Activated T-cell treated with anti-CD3 and anti-CD28 coated beads, Interleukin-2, amount 50 U/mL, for 72 hours (primary cell): ENCODE data around the gene TRAM2. TPM values are rescaled to one million over a fixed set of nuclear protein-coding genes. Genes with fewer than 3 reads are reported as not detected.

Source experiments
- ATAC-seq, 2 donors: fragments of 150-1000 bp; cut with Tn5 transposase; replicated peaks in 1 of 2; 2 replicates each; pipeline ENCODE4 v1.10.0; 2021; ENCODE audit warnings: moderate library complexity in 2 of 2, mild to moderate bottlenecking in 1 of 2
- DNase-seq, 2 donors: peaks; one replicate each; pipeline ENCODE4 v3.0.0; 2021 to 2022; ENCODE audit warnings: mixed read lengths in 1 of 2
- H3K27ac Mint-ChIP-seq: one replicate; pipeline ENCODE4 v1.8.0; 2022; ENCODE audit warnings: mild to moderate bottlenecking, moderate library complexity, mixed read lengths
- H3K27me3 Mint-ChIP-seq: one replicate; pipeline ENCODE4 v1.8.0; 2022; ENCODE audit warnings: low read depth, mixed read lengths
- H3K36me3 Mint-ChIP-seq, 2 donors: one replicate each; pipeline ENCODE4 v1.8.0; 2022; ENCODE audit warnings: mixed read lengths in 2 of 2, mild to moderate bottlenecking in 1 of 2; ENCODE audit not compliant: insufficient read depth in 2 of 2
- H3K4me1 Mint-ChIP-seq: one replicate; pipeline ENCODE4 v1.8.0; 2022; ENCODE audit warnings: low read depth, mixed read lengths
- H3K4me3 Mint-ChIP-seq, 2 donors: one replicate each; pipeline ENCODE4 v1.8.0; 2022; ENCODE audit warnings: mild to moderate bottlenecking in 2 of 2, mixed read lengths in 2 of 2, moderate library complexity in 2 of 2
- H3K9me3 Mint-ChIP-seq, 2 donors: one replicate each; pipeline ENCODE4 v1.8.0; 2022; ENCODE audit warnings: mixed read lengths in 2 of 2
- total RNA-seq, 2 donors: library from RNA; stranded (reverse); gene quantifications; one replicate each; pipeline ENCODE4 v1.2.3, GENCODE V29; 2022

The TRAM2 gene
- total RNA-seq, 2 donors from 2014 or later: 4.9 to 5.2 TPM

DNA sequence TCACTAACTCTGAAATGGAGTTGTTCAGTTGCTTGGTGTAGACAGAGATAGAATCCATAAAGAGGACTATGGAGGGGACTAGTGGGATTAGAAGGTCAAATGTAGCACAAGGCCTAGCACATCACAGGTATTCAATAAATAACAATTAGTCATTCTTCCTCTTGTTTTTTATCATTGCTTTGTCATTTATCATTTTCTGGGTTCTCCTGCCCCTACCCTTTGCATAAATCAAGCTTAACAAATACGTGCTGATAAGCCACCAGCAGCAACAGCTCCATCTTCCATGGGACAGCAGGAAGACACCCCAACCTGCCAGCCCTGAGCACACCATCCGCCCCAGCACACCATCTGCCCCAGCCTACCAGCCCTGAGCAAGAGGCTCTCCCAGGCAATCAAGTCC lies 23.1 kb downstream of the TRAM2 start:
- Mint-ChIP-seq H3K4me3 (no peak overlapping the region), H3K27me3 (no peaks in the 10 kb centered on the region), H3K27ac (no peak overlapping the region), H3K9me3 (no peaks in the 10 kb centered on the region), H3K4me1 (peaks cover 7% of the 10 kb centered on the region), H3K36me3 (no peaks in the 10 kb centered on the region)
- ATAC-seq: no peak
- DNase-seq: no peak

GRCh38 chr6:52553158-52553557 lies 23.7 kb downstream of the TRAM2 start:
- DNase-seq (no peak), ATAC-seq (no peak)
- peaks cover 7% of the 10 kb centered on the region for H3K4me1 Mint-ChIP-seq
- H3K27ac Mint-ChIP-seq: no peak overlapping the region
- no peak overlapping the region for H3K4me3 Mint-ChIP-seq
- no peaks in the 10 kb centered on the region for H3K36me3 Mint-ChIP-seq
- no peaks in the 10 kb centered on the region for H3K9me3 Mint-ChIP-seq
- H3K27me3 Mint-ChIP-seq: no peaks in the 10 kb centered on the region

DNA sequence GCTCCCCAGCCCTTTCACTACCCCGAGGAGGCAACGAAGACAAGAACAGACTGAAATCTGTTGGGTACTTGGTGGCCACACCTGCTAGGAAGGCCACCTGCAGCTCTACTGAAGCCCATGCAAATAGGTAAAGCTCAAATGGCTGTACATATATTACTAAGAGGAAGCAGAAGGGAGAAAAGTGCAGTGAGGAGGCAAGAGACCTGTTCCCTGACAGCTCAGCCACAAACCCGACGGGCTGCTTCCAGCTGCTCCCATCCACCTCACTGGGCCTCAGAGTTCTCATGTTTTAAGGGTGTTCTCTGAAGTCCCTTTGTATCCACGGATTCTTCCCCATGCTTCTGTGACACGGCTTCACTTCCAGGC lies 24.6 kb downstream of the TRAM2 start:
- no peaks in the 10 kb centered on the region for H3K9me3 Mint-ChIP-seq
- H3K27me3 Mint-ChIP-seq: no peaks in the 10 kb centered on the region
- H3K27ac Mint-ChIP-seq: no peak overlapping the region
- no peak for DNase-seq
- H3K36me3 Mint-ChIP-seq: no peaks in the 10 kb centered on the region
- no peak for ATAC-seq
- no peak overlapping the region for H3K4me3 Mint-ChIP-seq
- H3K4me1 Mint-ChIP-seq: peaks cover 7% of the 10 kb centered on the region

- no peaks in the 10 kb centered on the region for H3K27me3 Mint-ChIP-seq
- ATAC-seq (no peak), DNase-seq (no peak)
- H3K36me3 Mint-ChIP-seq: no peaks in the 10 kb centered on the region
- H3K4me1 Mint-ChIP-seq: peaks cover 7% of the 10 kb centered on the region
- H3K9me3 Mint-ChIP-seq: no peaks in the 10 kb centered on the region
- no peak overlapping the region for H3K27ac Mint-ChIP-seq
- no peak overlapping the region for H3K4me3 Mint-ChIP-seq
These were observed 25.2 kb downstream of the TRAM2 start for GRCh38 chr6:52551483-52552277.

GRCh38 chr6:52550870-52551269 lies 26.0 kb downstream of the TRAM2 start:
- Mint-ChIP-seq H3K9me3 (no peaks in the 10 kb centered on the region), H3K4me1 (peaks cover 14% of the 10 kb centered on the region), H3K4me3 (no peak overlapping the region), H3K27ac (no peak overlapping the region), H3K27me3 (no peaks in the 10 kb centered on the region), H3K36me3 (no peaks in the 10 kb centered on the region)
- ATAC-seq (no peak), DNase-seq (no peak)

- no peak for ATAC-seq
- H3K27ac Mint-ChIP-seq: no peak overlapping the region
These were observed 26.8 kb downstream of the TRAM2 start for GRCh38 chr6:52550014-52550575.

GRCh38 chr6:52549428-52549827 lies 27.4 kb downstream of the TRAM2 start:
- Mint-ChIP-seq H3K4me1 (peaks cover 22% of the 10 kb centered on the region), H3K36me3 (no peaks in the 10 kb centered on the region), H3K9me3 (no peaks in the 10 kb centered on the region), H3K27ac (no peak overlapping the region), H3K27me3 (no peaks in the 10 kb centered on the region), H3K4me3 (no peak overlapping the region)
- no peak for DNase-seq
- no peak for ATAC-seq

More at GRCh38 chr6:52550014-52550575, 26.8 kb downstream of the TRAM2 start:
- H3K4me1 Mint-ChIP-seq: peaks cover 20% of the 10 kb centered on the region
- no peaks in the 10 kb centered on the region for H3K9me3 Mint-ChIP-seq
- no peaks in the 10 kb centered on the region for H3K27me3 Mint-ChIP-seq
- no peak for DNase-seq
- H3K4me3 Mint-ChIP-seq: no peak overlapping the region
- H3K36me3 Mint-ChIP-seq: no peaks in the 10 kb centered on the region

DNA sequence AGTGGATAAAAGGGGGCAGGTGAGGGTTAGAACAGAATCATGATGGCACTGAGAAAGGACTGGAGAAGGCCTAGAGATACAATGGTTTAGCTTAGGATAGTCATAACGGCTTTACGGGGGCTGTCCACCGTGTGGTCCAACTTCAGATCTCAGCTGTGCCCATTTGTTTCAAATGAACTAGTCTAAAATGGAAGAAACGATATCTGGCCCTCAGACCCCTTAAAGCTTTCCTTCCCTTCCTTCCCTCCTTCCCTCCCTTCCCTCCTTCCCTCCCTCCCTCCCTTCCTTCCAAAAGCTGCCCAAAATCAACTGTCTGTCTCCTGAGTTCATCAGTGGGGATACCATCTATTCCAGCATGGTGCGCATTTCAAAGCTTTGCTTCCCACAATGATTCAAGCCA lies 27.9 kb downstream of the TRAM2 start:
- Mint-ChIP-seq H3K9me3 (no peaks in the 10 kb centered on the region), H3K4me3 (no peak overlapping the region), H3K4me1 (peaks cover 25% of the 10 kb centered on the region), H3K27me3 (no peaks in the 10 kb centered on the region), H3K36me3 (no peaks in the 10 kb centered on the region), H3K27ac (no peak overlapping the region)
- ATAC-seq: no peak
- DNase-seq: no peak

DNA sequence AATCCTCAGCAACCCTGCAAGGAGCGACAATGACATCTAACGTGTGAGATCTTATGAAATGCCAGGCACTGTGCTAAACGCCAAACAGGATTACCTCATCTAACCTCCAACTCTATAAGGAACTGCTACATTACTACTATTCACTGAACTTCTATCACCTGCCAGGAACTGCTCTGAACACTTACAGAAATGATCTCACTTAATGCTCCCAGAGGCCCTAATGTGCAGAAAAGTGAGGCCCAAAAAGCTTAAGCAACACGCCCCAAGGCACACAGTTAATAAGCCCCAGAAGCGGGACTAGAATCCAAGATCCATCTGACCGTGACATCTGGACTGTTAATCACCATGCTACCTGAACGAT lies 28.5 kb downstream of the TRAM2 start:
- DNase-seq: no peak
- no peak for ATAC-seq
- Mint-ChIP-seq H3K36me3 (no peaks in the 10 kb centered on the region), H3K27me3 (no peaks in the 10 kb centered on the region), H3K4me3 (no peak overlapping the region), H3K4me1 (peaks cover 25% of the 10 kb centered on the region), H3K27ac (no peak overlapping the region), H3K9me3 (no peaks in the 10 kb centered on the region)

- DNase-seq: no peak
- no peak for ATAC-seq
- no peak overlapping the region for H3K27ac Mint-ChIP-seq
- H3K4me1 Mint-ChIP-seq: peaks cover 22% of the 10 kb centered on the region
- H3K9me3 Mint-ChIP-seq: no peaks in the 10 kb centered on the region
- H3K36me3 Mint-ChIP-seq: no peaks in the 10 kb centered on the region
- H3K4me3 Mint-ChIP-seq: no peak overlapping the region
- H3K27me3 Mint-ChIP-seq: no peaks in the 10 kb centered on the region
These were observed 29.1 kb downstream of the TRAM2 start for GRCh38 chr6:52547647-52548352.

DNA sequence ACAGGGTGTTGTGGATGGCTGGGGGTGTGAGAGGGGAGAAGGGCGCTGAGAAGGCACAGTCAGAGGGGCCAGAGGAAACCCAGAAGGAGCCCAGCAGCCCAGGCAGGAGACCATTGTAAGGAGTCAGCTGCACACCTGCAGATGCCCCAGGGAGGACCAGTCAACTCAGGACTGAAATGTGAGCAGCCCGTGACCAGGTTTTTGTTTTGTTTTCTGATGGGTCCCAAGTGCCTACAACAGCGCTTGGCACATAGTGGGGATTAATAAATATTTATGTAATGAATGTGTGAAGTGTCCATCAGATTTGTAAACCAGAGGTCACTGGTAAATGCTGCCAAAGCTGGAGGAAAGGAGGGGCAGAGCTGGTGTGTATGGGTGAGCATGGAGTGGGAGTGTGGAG lies 30.2 kb downstream of the TRAM2 start:
- Mint-ChIP-seq H3K27me3 (no peaks in the 10 kb centered on the region), H3K9me3 (no peaks in the 10 kb centered on the region), H3K27ac (no peak overlapping the region), H3K4me1 (peaks cover 17% of the 10 kb centered on the region), H3K36me3 (no peaks in the 10 kb centered on the region), H3K4me3 (no peak overlapping the region)
- no peak for DNase-seq
- ATAC-seq: no peak

GRCh38 chr6:52546192-52546591 lies 30.7 kb downstream of the TRAM2 start:
- Mint-ChIP-seq H3K36me3 (no peaks in the 10 kb centered on the region), H3K9me3 (no peaks in the 10 kb centered on the region), H3K4me3 (no peak overlapping the region), H3K4me1 (peaks cover 17% of the 10 kb centered on the region), H3K27me3 (no peaks in the 10 kb centered on the region), H3K27ac (no peak overlapping the region)
- no peak for DNase-seq
- no peak for ATAC-seq

GRCh38 chr6:52545406-52546119 lies 31.3 kb downstream of the TRAM2 start:
- Mint-ChIP-seq H3K4me1 (peaks cover 17% of the 10 kb centered on the region), H3K36me3 (no peaks in the 10 kb centered on the region), H3K27me3 (no peaks in the 10 kb centered on the region)

More at GRCh38 chr6:52545406-52546119, 31.3 kb downstream of the TRAM2 start:
- no peak for DNase-seq
- Mint-ChIP-seq H3K27ac (no peak overlapping the region), H3K4me3 (no peak overlapping the region), H3K9me3 (no peaks in the 10 kb centered on the region)
- ATAC-seq: no peak
